Dedifferentiated amniotic fluid mesenchymal stem cell (primary cell): ENCODE measurements around the gene NFXL1.

ENCODE experiments used
- DNase-seq: peaks from one replicate; pipeline ENCODE4 v3.0.0-alpha.2; 2016; ENCODE audit errors: extremely low spot score

The NFXL1 gene

DNA sequence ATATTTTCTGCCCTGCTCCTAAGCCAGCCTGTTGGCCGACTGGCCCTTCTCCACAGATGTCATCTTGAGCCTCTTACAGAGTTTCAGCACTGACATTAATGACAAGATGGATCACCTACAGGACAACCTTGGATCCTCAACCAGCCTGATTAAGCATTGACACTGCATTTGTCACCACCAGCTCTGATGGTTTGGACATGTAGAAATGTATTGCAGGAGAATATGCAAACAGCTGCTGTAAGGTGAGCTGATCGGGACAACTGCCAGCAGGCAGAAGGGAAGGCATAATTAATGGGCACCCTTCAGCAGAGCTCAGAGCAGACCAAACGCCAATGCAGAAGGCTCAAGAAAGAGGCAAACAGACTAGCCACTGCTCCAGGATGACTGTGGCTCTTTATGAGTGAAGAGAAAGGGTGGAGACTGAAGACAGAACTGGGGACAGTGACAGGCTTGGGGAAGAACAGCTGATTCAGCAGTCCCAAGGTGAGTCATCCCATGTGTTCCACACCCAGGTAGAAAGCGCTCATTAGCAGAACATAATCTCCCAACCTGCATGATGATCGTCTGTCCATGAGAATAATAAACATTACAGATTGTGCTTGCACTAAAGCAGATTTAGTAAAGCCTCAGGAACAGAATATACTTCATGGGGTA is 83.2 kb downstream of the NFXL1 start:
- no peak for DNase-seq

GRCh38 chr4:47830265-47831025 is 83.9 kb downstream of the NFXL1 start:
- DNase-seq = no peak

- no peak for DNase-seq
Observed at GRCh38 chr4:47829438-47829837, 84.9 kb downstream of the NFXL1 start.

DNA sequence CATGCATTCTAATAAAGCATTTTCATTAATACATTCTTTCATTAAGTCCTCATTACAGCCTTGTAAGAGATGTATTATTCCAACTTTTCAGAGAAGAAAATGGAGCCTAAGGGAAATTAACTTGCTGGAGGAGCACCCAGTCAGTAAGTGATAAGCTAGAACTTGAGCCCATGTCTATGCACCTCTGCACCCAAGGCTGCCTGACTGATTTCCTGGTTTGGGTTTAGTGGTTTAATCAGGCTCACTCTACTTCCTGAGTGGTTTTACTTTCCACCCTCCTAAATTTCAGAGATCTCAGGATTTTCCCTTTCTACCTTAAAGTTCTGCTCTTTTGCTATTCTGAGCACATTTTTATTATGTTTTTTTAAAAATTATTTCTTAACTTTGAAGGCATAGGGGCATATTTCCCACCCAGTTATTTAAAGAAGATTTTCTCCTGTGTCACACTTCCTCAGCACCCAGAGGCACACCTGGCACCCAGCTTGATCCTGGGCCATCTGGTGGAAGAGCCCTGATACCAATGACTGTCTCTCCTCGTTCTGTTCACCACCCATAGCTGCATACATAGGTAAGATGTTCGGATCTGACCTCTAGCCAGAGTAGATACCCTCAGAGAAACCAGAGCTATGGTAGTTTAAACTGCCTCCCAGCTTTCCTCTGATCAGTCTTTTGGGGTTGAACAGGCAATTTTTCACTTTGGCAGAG is 86.9 kb downstream of the NFXL1 start:
- DNase-seq = no peak

DNA sequence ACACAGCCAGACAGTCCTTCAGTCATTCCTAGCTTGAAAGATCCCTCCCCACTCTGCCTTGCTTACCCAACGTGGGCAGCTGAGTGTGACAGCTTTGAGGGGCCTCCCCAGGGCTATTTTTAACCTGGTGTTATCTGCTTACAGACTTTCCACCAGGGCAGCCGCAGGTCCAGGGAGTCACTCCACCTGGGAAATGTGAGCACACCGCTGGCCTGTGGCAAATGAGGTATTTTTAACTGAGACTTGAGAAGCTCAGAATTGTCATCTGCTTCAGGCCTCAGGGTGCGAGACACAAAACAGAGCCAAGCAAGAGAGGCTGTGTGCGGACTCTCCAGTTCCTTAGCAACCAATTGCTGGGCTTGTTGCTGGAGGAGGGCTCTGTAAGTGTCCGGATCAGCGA is 89.5 kb downstream of the NFXL1 start:
- DNase-seq = no peak

DNA sequence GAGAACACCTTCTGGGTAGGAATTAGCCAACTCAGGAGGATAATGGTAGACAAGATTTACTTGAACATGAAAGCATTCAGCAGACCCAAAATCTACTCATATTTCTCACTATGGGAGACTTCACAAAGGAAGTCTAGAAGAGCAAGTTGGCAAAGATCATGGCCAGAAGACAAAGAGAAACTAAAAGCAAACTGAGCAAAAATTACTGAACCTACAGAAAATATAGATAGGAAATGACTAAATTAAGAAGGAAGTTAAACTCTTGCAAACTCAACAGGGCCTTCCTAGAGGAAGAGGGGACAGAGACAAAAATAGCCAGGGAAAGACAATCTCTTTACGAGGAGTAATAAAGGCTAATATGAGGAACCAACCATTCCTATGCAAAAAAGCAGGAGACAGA is 95.2 kb downstream of the NFXL1 start:
- no peak for DNase-seq

DNA sequence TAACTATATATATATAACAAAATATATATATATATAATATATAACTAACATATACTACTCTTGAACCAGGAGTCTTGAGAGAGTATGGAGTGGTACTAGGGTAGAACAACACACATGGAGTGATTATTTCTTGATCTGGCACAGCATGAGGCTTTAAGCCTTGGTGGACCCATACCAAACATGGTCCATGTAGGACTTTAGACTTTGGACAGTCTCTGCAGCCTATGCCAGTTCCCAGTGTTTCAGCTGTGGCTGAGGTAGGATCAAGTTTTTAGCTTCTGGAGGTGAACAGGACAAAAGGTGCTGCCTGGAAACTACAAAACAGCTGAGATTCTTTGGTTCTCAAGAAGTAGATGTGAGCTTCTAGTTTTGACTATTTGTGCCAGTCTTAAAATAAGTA is 97.1 kb downstream of the NFXL1 start:
- no peak for DNase-seq

- DNase-seq = no peak
Observed at GRCh38 chr4:47816748-47817147, 97.6 kb downstream of the NFXL1 start.

DNA sequence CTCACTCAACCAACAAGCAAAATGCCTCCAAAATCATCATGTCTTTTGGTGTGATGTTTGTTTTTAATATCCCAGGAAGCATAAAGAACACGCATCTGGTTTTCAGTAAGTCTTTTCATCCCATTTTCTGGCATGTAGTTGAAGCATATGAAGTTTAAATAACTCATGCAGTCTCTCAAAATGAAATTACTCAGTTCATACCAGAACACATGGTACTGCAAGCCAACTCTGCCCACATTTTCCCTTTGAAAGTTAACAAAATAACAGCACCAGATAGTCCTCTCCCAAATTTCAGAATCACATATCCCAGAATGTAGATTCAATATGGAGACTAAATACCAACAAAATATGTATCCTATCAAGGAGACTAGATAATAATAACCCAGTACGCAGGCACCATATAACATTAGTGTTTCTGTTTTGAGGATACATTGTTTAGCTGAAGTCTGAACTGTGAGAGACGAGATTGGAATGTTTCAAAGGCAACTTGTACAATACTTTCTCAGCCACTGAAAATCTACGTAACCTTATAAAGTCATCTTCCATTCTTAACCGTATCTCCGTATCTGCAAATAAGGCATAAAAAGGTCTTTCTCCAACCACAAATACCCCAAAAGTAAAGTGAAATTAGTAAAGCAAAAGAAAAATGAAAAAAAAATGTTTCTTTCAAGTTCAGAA is 99.6 kb downstream of the NFXL1 start:
- peak; percentile 42 for DNase-seq

- no peak for DNase-seq
Observed at GRCh38 chr4:47809654-47810203, 104.7 kb downstream of the NFXL1 start.

DNA sequence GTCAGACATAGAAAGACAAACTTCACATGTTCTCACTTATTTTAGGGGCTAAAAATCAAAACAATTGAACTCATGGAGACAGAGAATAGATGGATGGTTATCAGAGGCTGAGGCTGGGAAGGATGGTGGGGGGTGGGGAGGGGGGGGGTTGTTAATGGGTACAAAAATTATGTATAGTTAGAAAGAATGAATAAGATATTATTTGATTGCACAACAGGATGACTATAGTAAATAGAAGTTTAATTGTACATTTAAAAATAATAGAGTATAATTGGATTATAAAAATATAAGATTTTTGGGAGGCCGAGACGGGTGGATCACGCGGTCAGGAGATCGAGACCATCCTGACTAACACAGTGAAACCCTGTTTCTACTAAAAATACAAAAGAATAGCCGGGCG is 109.8 kb downstream of the NFXL1 start:
- no peak for DNase-seq

DNA sequence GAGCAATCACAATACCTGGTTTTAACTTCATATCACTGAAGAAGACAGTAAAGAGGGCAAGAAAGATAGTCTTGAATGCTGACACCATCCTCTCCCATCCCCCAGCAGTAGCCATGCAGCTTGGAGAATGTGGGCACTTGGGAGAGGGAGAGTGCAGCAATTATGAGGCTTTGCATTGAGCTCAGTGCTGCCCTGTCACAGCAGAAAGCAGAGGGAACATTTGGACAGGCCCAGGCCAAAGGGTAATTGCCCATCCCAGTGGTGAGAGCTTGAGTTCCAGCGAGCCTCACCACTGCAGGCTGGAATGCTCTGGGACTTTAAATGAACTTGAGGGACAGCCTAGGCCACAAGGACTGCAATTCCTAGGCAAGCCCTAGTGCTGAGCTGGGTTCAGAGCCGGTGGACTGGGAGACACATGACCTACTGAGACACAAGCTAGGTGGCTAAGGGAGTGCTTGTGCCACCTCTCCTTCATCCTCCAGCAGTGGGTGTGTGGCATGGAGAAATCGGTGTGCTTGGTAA is 112.8 kb downstream of the NFXL1 start:
- no peak for DNase-seq

GRCh38 chr4:47798165-47798564 is 116.2 kb downstream of the NFXL1 start:
- DNase-seq = no peak
